Activated CD8-positive, alpha-beta T cell treated with anti-CD3 and anti-CD28 coated beads for 36 hours (primary cell): ENCODE results near the gene TRAPPC2L. TPM values are rescaled to one million over a fixed set of nuclear protein-coding genes. Genes with fewer than 3 reads are reported as not detected.

Source experiments
- ATAC-seq: fragments of 200-7000 bp; cut with Tn5 transposase; one replicate; pipeline ENCODE4 v1.10.0; 2021; ENCODE audit warnings: mild to moderate bottlenecking, moderate library complexity
- CTCF ChIA-PET: fragments of 350-600 bp; sonication (Branson Sonifier 250); formaldehyde crosslinking; loops from one replicate; lab custom pipeline; 2021; ENCODE audit warnings: antibody characterized with exemption; lab: Charles Lee
- POLR2A ChIA-PET: fragments of 350-600 bp; sonication (Branson Sonifier 250); formaldehyde crosslinking; loops from one replicate; lab custom pipeline; 2021; ENCODE audit warnings: antibody characterized with exemption; lab: Charles Lee
- DNase-seq: peaks from one replicate; pipeline ENCODE4 v3.0.0-alpha.2; 2020
- H3K27ac Mint-ChIP-seq: one replicate; pipeline ENCODE4 v1.8.0; 2021; ENCODE audit warnings: mild to moderate bottlenecking, mixed read lengths
- H3K27me3 Mint-ChIP-seq: one replicate; pipeline ENCODE4 v1.8.0; 2021; ENCODE audit warnings: mixed read lengths
- H3K36me3 Mint-ChIP-seq: one replicate; pipeline ENCODE4 v1.8.0; 2021; ENCODE audit warnings: low read depth, mixed read lengths
- H3K4me1 Mint-ChIP-seq: one replicate; pipeline ENCODE4 v1.8.0; 2021; ENCODE audit warnings: low read depth, mixed read lengths
- H3K4me3 Mint-ChIP-seq: one replicate; pipeline ENCODE4 v1.8.0; 2021; ENCODE audit warnings: mild to moderate bottlenecking, moderate library complexity, mixed read lengths
- H3K9me3 Mint-ChIP-seq: one replicate; pipeline ENCODE4 v1.8.0; 2021; ENCODE audit warnings: mixed read lengths
- intact Hi-C: fragments of 100-400 bp; cut with micrococcal nuclease; formaldehyde crosslinking; loops from one replicate; pipeline ENCODE4 v1.10.0; 2022
- total RNA-seq, 2 experiments: library from RNA; stranded (reverse); gene quantifications; one replicate each; pipeline ENCODE4 v1.2.3, GENCODE V29; 2021
- TF ChIP-seq, protein P1 (sequence below): fragments of 200-600 bp; IDR thresholded peaks from one replicate; pipeline ENCODE4 v1.8.0; 2022; ENCODE audit warnings: antibody characterized with exemption, mild to moderate bottlenecking

TRAPPC2L gene
- total RNA-seq, 2 experiments from 2014 or later: 56.4 to 61.9 TPM

DNA sequence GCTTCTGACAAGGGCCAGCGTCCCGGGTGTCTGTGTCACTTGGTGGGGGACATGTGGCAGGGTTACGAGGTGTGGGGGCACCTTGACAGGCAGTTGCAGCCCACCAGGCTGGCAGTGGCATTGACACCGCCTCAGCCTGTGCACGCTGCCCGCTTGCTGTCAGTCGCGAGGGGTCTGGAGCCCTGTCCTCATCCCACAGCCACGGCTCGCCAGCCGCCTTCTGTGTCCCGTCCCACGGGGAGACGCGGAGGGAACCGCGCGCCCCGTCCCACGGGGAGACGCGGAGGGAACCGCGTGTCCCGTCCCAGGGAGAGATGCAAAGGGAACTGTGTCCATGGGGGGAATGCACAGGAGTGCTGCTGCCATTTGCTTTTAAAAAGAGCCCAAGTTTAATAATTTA lies 6.0 kb downstream of the TRAPPC2L start:
- ATAC-seq (no peak), DNase-seq (no peak)
- CTCF ChIA-PET: no interaction called here
- no peaks in the 10 kb centered on the region for H3K27me3 Mint-ChIP-seq
- H3K4me3 Mint-ChIP-seq: no peak overlapping the region
- peaks cover 9% of the 10 kb centered on the region for H3K4me1 Mint-ChIP-seq
- no peak overlapping the region for H3K27ac Mint-ChIP-seq
- intact Hi-C loops: no loop called here
- TF ChIP-seq, protein P1, sequence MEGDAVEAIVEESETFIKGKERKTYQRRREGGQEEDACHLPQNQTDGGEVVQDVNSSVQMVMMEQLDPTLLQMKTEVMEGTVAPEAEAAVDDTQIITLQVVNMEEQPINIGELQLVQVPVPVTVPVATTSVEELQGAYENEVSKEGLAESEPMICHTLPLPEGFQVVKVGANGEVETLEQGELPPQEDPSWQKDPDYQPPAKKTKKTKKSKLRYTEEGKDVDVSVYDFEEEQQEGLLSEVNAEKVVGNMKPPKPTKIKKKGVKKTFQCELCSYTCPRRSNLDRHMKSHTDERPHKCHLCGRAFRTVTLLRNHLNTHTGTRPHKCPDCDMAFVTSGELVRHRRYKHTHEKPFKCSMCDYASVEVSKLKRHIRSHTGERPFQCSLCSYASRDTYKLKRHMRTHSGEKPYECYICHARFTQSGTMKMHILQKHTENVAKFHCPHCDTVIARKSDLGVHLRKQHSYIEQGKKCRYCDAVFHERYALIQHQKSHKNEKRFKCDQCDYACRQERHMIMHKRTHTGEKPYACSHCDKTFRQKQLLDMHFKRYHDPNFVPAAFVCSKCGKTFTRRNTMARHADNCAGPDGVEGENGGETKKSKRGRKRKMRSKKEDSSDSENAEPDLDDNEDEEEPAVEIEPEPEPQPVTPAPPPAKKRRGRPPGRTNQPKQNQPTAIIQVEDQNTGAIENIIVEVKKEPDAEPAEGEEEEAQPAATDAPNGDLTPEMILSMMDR: no peak
- H3K9me3 Mint-ChIP-seq: no peaks in the 10 kb centered on the region
- POLR2A ChIA-PET: no interaction called here
- peaks cover 12% of the 10 kb centered on the region for H3K36me3 Mint-ChIP-seq

GRCh38 chr16:88863426-88863825 lies 6.5 kb downstream of the TRAPPC2L start:
- Mint-ChIP-seq H3K4me3 (no peak overlapping the region), H3K27me3 (no peaks in the 10 kb centered on the region), H3K4me1 (peaks cover 5% of the 10 kb centered on the region), H3K36me3 (peaks cover 11% of the 10 kb centered on the region), H3K27ac (no peak overlapping the region), H3K9me3 (no peaks in the 10 kb centered on the region)
- POLR2A ChIA-PET: interaction anchor here (0.6 kb wide), 2 partner anchors 18 to 632 kb away, joined by 3 read pairs; no protein-coding TSS in a partner anchor
- CTCF ChIA-PET: no interaction called here
- TF ChIP-seq, protein P1: no peak
- DNase-seq (no peak), ATAC-seq (no peak)
- intact Hi-C loops: no loop called here

- CTCF ChIA-PET: no interaction called here
- peaks cover 8% of the 10 kb centered on the region for H3K36me3 Mint-ChIP-seq
- no peak overlapping the region for H3K27ac Mint-ChIP-seq
- H3K9me3 Mint-ChIP-seq: no peaks in the 10 kb centered on the region
- no peak for DNase-seq
- H3K4me1 Mint-ChIP-seq: no peaks in the 10 kb centered on the region
- no peaks in the 10 kb centered on the region for H3K27me3 Mint-ChIP-seq
- TF ChIP-seq, protein P1: no peak
- POLR2A ChIA-PET: interaction anchor here (0.6 to 1.1 kb wide), 4 partner anchors 17 to 958 kb away, joined by 3 read pairs; no protein-coding TSS in a partner anchor
- no peak for ATAC-seq
- intact Hi-C loops: no loop called here
- no peak overlapping the region for H3K4me3 Mint-ChIP-seq
Measured at GRCh38 chr16:88864099-88864498, 7.2 kb downstream of the TRAPPC2L start.

DNA sequence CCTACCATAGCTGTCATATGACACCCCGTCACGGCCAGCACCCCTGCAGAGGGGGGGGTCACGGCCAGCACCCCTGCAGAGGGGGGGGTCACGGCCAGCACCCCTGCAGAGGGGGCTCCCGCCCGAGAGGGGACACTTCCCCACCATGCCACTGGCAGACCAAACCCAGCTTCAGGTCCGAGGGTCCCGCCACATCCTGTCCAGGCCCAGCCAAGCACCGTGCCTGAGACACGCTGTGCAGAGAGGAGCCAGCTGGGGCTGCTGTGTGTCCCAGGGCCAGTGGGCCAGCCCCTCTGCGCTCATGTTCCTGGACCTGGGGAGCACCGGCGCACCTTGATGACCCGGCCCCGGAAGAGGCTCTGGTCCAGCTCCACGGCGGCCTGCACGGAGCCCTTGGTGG lies 7.6 kb downstream of the TRAPPC2L start:
- ATAC-seq: no peak
- Mint-ChIP-seq H3K4me1 (no peaks in the 10 kb centered on the region), H3K27ac (no peak overlapping the region), H3K27me3 (no peaks in the 10 kb centered on the region), H3K9me3 (no peaks in the 10 kb centered on the region), H3K36me3 (peaks cover 4% of the 10 kb centered on the region), H3K4me3 (no peak overlapping the region)
- TF ChIP-seq, protein P1: no peak
- DNase-seq: no peak
- ChIA-PET CTCF (no interaction called here), POLR2A (interaction anchor here (0.6 to 1.1 kb wide), 2 partner anchors 23 to 958 kb away, joined by 3 read pairs; no protein-coding TSS in a partner anchor)
- intact Hi-C loops: no loop called here

- DNase-seq (no peak), ATAC-seq (no peak)
- Mint-ChIP-seq H3K27me3 (no peaks in the 10 kb centered on the region), H3K4me3 (no peak overlapping the region), H3K36me3 (no peaks in the 10 kb centered on the region), H3K9me3 (no peaks in the 10 kb centered on the region), H3K4me1 (no peaks in the 10 kb centered on the region), H3K27ac (no peak overlapping the region)
- intact Hi-C loops: no loop called here
- ChIA-PET POLR2A (interaction anchor here (1.1 kb wide), 1 partner anchor 22 kb away, joined by 3 read pairs; no protein-coding TSS in a partner anchor), CTCF (no interaction called here)
- TF ChIP-seq, protein P1: no peak
Measured at GRCh38 chr16:88865310-88865709, 8.4 kb downstream of the TRAPPC2L start.
